Measurements from ENCODE around the gene RNF2. TPM values are rescaled to one million over a fixed set of nuclear protein-coding genes. Genes with fewer than 3 reads are reported as not detected.
A peak's percentile ranks its signal among the peaks of the same experiment; 100 is the strongest.
"Not testable (repeated sequence)": the region's sequence is repeated elsewhere in the genome, so short reads cannot be mapped to it uniquely, and the experiment has no call there.

The RNF2 gene
- 22.3 TPM for polyA plus RNA-seq
- long read RNA-seq, donor 1, transcript RNF2-202 (7 exons, 3,606 nt): major isoform, 6 of 6 reads
- long read RNA-seq, donor 1, partial matches to known transcripts: 0 of 6 reads
- long read RNA-seq, donor 1, other reads (novel, unspliced or antisense): 0 of 6 reads
- long read RNA-seq, donor 2, transcript RNF2-202 (7 exons, 3,606 nt): major isoform, 8 of 8 reads
- long read RNA-seq, donor 2, partial matches to known transcripts: 0 of 8 reads
- long read RNA-seq, donor 2, other reads (novel, unspliced or antisense): 0 of 8 reads
- long read RNA-seq, donor 3: 0 reads
- long read RNA-seq, donor 4: 0 reads
- long read RNA-seq, donor 5, partial matches to known transcripts: 0 of 3 reads
- long read RNA-seq, donor 5, other reads (novel, unspliced or antisense): 0 of 3 reads
- long read RNA-seq, donor 6, transcript RNF2-202 (7 exons, 3,606 nt): major isoform, 5 of 6 reads
- long read RNA-seq, donor 6, partial matches to known transcripts: 0 of 6 reads
- long read RNA-seq, donor 6, other reads (novel, unspliced or antisense): 0 of 6 reads
- long read RNA-seq, donor 7, partial matches to known transcripts: 0 of 3 reads
- long read RNA-seq, donor 7, other reads (novel, unspliced or antisense): 0 of 3 reads
- long read RNA-seq, donor 8, transcript RNF2-202 (7 exons, 3,606 nt): major isoform, 8 of 36 reads
- long read RNA-seq, donor 8, partial matches to known transcripts: 28 of 36 reads
- long read RNA-seq, donor 8, other reads (novel, unspliced or antisense): 0 of 36 reads
- long read RNA-seq, donor 9, transcript RNF2-202 (7 exons, 3,606 nt): major isoform, 5 of 14 reads
- long read RNA-seq, donor 9, partial matches to known transcripts: 9 of 14 reads
- long read RNA-seq, donor 9, other reads (novel, unspliced or antisense): 0 of 14 reads
- long read RNA-seq, donor 10, transcript RNF2-202 (7 exons, 3,606 nt): major isoform, 6 of 6 reads
- long read RNA-seq, donor 10, partial matches to known transcripts: 0 of 6 reads
- long read RNA-seq, donor 10, other reads (novel, unspliced or antisense): 0 of 6 reads
- long read RNA-seq, donor 11, transcript RNF2-202 (7 exons, 3,606 nt): major isoform, 5 of 12 reads
- long read RNA-seq, donor 11, partial matches to known transcripts: 7 of 12 reads
- long read RNA-seq, donor 11, other reads (novel, unspliced or antisense): 0 of 12 reads

DNA sequence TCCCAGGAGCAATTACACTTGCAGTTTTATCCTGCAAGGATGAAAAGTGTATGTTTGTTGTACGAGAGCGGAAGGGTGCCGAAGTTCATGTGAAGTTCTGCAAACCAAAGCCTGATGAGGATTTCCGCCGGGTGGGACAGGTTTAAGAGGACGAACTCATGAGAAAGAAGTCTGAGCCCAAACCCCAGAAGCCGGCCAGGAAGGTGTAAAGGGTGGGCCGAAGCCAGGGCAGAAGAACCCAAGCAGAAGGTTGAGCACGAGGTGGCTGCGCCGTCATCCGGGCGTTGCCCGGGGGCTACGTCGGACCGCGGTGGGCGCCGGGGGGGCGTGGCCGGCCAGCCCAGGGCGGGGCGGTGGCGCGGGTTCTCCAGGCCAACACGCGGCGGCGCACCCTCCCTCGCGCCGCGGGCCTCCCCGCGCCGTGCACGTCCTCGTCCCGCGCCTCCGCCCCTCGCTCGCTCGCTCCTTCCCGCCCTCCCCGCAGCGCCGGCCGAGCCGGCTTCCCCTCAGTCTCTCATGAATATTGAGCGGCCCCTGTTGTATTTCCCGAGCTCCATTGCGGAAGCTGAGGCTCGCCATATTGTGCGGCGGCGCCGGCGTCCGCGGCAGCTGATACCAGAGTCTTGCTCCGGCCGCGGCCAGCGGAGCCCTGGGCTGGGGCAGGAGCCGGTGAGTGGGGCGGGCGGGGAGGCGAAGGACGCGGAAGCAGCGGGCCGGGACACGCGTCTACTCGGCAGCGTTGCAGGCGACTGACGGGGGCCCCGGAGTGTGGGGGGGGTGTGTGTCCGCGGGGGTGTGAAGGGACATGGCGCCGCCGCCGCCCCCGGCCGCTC lies at the start of gene RNF2:
Gene RNF2, plus strand, starts transcription at position 578 of the 833 bp plus-strand sequence. CDS start 41,996 bp downstream, outside the sequence.
- H3K36me3 ChIP-seq (ENCODE audit: control insufficient read depth, insufficient read depth, low read length): no peaks in the 10 kb centered on the region
- peak within 1 kb of the TSS; percentile 92 for H3K4me3 ChIP-seq (ENCODE audit: low read length)
- H3K9me3 ChIP-seq (ENCODE audit: control insufficient read depth, low read depth, low read length): no peaks in the 10 kb centered on the region
- H3K4me1 ChIP-seq (ENCODE audit: control insufficient read depth, insufficient read depth, low read length): peaks cover 12% of the 10 kb centered on the region
- peak within 1 kb of the TSS; percentile 76 for H3K27ac ChIP-seq (ENCODE audit: low read length)
- no peaks in the 10 kb centered on the region for H3K27me3 ChIP-seq (ENCODE audit: control insufficient read depth, insufficient read depth, low read length)
- WGBS (ENCODE audit: insufficient coverage, low lambda C conversion rate): no CpG with 5 or more reads among the region's 89 CpGs
- peak; percentile 82 to 89 for DNase-seq

DNA sequence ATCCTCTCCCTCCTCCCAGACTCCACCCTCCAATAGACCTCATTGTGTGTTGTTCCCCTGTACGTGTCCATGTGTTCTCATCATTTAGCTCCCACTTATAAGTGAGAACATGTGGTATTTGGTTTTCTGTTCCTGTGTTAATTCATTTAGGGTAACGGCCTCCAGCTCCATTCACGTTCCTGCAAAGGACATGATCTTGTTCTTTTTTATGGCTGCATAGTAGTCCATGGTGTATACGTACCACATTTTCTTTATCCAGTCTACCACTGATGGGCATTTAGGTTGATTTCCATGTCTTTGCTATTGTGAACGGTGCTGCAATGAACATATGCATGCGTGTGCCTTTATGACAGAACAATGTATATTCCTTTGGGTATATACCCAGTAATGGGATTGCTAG lies 45.4 kb upstream of the RNF2 start:
- not testable (repeated sequence) for H3K9me3 ChIP-seq (ENCODE audit: control insufficient read depth, low read depth, low read length); DNase-seq
- 100% methylated on average over 1 of the region's 6 CpGs for WGBS (ENCODE audit: insufficient coverage, low lambda C conversion rate)

GRCh38 chr1:185001312-185001880 lies 44.0 kb upstream of the RNF2 start:
- DNase-seq; H3K9me3 ChIP-seq (ENCODE audit: control insufficient read depth, low read depth, low read length); H3K27ac ChIP-seq (ENCODE audit: low read length); H3K27me3 ChIP-seq (ENCODE audit: control insufficient read depth, insufficient read depth, low read length); H3K36me3 ChIP-seq (ENCODE audit: control insufficient read depth, insufficient read depth, low read length); H3K4me3 ChIP-seq (ENCODE audit: low read length); H3K4me1 ChIP-seq (ENCODE audit: control insufficient read depth, insufficient read depth, low read length): not testable (repeated sequence)
- no CpG with 5 or more reads among the region's 26 CpGs for WGBS (ENCODE audit: insufficient coverage, low lambda C conversion rate)

More for the DNA sequence above, 45.4 kb upstream of the RNF2 start:
- H3K27me3 ChIP-seq (ENCODE audit: control insufficient read depth, insufficient read depth, low read length); H3K4me1 ChIP-seq (ENCODE audit: control insufficient read depth, insufficient read depth, low read length); H3K27ac ChIP-seq (ENCODE audit: low read length); H3K4me3 ChIP-seq (ENCODE audit: low read length); H3K36me3 ChIP-seq (ENCODE audit: control insufficient read depth, insufficient read depth, low read length): not testable (repeated sequence)

DNA sequence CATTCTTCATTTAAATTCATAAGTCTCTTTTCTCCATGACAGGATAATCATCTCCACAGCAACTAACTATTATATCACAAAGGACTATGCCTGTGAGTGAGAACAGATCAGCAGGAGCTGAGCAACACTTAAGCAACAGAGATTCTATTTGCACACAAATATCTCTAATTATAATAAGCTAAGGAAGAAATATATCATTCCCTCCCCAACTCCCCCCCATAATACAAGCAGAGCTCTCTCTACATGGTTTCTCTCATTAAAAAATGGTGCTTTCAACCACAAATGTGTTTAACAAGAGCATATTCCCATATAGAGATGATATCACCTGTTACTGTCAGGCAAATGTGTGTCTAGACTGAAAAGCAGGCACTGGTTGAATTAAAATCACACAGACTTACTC lies 36.5 kb upstream of the RNF2 start:
- Histone ChIP-seq H3K9me3 (ENCODE audit: control insufficient read depth, low read depth, low read length) (no peaks in the 10 kb centered on the region), H3K4me3 (ENCODE audit: low read length) (no peak overlapping the region), H3K4me1 (ENCODE audit: control insufficient read depth, insufficient read depth, low read length) (no peaks in the 10 kb centered on the region), H3K36me3 (ENCODE audit: control insufficient read depth, insufficient read depth, low read length) (no peaks in the 10 kb centered on the region), H3K27me3 (ENCODE audit: control insufficient read depth, insufficient read depth, low read length) (peaks cover 2% of the 10 kb centered on the region), H3K27ac (ENCODE audit: low read length) (no peak overlapping the region)
- DNase-seq: no peak

DNA sequence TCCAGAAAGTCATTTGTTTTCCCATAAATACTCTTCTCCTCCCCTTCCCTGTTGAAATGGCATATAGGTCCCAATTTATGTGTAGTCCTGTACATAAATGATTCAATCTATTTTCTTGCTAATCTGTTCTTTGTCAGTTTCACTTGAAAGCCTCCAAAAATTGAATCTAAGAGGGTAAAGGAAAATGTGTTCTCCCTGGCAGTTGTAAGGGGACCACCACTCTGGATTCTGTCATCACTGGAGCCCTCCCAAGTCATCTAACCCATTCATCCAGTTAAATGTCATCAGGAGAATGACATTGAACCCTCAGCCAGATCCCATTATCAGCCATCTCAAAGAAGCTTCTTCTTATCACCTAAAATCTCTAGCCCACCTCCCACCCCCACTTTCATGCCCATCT lies 35.0 kb upstream of the RNF2 start:
- Histone ChIP-seq H3K4me1 (ENCODE audit: control insufficient read depth, insufficient read depth, low read length) (peaks cover 7% of the 10 kb centered on the region), H3K36me3 (ENCODE audit: control insufficient read depth, insufficient read depth, low read length) (no peaks in the 10 kb centered on the region), H3K9me3 (ENCODE audit: control insufficient read depth, low read depth, low read length) (no peaks in the 10 kb centered on the region), H3K27me3 (ENCODE audit: control insufficient read depth, insufficient read depth, low read length) (peaks cover 2% of the 10 kb centered on the region), H3K27ac (ENCODE audit: low read length) (no peak overlapping the region), H3K4me3 (ENCODE audit: low read length) (no peak overlapping the region)
- DNase-seq: no peak

DNA sequence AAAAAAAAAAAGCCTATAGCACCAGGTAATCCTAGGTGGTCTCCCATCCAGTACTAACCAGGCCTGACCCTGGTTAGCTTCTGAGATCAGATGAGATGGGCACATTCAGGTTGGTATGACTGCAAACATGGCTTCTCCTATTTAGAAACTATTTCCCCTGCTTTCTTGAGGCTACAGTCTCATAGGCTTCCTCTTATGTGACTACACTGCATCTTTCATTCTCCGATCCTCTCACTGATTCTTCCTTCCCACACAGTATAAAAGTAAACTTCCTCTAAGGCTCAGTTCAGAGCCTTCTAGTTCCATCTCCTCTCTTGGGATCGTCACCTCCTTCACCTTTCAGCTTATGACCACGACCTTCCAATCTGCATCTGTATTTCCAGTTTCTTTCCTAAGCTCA lies 30.4 kb upstream of the RNF2 start:
- H3K9me3 ChIP-seq (ENCODE audit: control insufficient read depth, low read depth, low read length): no peaks in the 10 kb centered on the region
- no peak for DNase-seq
- peaks cover 2% of the 10 kb centered on the region for H3K27me3 ChIP-seq (ENCODE audit: control insufficient read depth, insufficient read depth, low read length)
- H3K4me3 ChIP-seq (ENCODE audit: low read length): no peak overlapping the region
- peaks cover 19% of the 10 kb centered on the region for H3K4me1 ChIP-seq (ENCODE audit: control insufficient read depth, insufficient read depth, low read length)
- WGBS (ENCODE audit: insufficient coverage, low lambda C conversion rate): 87% methylated on average over 3 of the region's 3 CpGs
- H3K27ac ChIP-seq (ENCODE audit: low read length): peak overlapping the region; percentile 81
- H3K36me3 ChIP-seq (ENCODE audit: control insufficient read depth, insufficient read depth, low read length): no peaks in the 10 kb centered on the region

DNA sequence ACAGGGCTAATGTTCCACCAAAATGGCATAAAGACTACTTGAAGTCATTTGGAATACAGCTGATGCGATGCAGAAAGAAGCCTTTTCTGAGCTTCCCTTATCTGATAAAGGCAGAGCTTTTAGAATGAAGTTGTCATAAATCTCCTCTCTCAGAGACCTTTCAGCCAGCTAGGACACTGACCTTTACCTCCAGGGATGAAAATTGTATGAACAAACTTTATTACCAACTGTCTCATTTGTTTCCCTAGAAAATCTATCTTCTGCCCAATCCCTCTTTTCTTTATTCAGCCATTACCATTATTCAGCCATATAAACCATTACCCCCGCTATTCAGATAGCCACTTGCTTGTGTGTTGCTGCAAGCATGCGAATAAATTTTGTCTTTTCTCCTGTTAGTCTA lies 29.7 kb upstream of the RNF2 start:
- Histone ChIP-seq H3K36me3 (ENCODE audit: control insufficient read depth, insufficient read depth, low read length) (no peaks in the 10 kb centered on the region), H3K9me3 (ENCODE audit: control insufficient read depth, low read depth, low read length) (no peaks in the 10 kb centered on the region), H3K27me3 (ENCODE audit: control insufficient read depth, insufficient read depth, low read length) (no peaks in the 10 kb centered on the region), H3K4me1 (ENCODE audit: control insufficient read depth, insufficient read depth, low read length) (peaks cover 19% of the 10 kb centered on the region), H3K27ac (ENCODE audit: low read length) (peak overlapping the region; percentile 81), H3K4me3 (ENCODE audit: low read length) (no peak overlapping the region)
- DNase-seq: peak; percentile 25 to 35
- 67% methylated on average over 1 of the region's 3 CpGs for WGBS (ENCODE audit: insufficient coverage, low lambda C conversion rate)

DNA sequence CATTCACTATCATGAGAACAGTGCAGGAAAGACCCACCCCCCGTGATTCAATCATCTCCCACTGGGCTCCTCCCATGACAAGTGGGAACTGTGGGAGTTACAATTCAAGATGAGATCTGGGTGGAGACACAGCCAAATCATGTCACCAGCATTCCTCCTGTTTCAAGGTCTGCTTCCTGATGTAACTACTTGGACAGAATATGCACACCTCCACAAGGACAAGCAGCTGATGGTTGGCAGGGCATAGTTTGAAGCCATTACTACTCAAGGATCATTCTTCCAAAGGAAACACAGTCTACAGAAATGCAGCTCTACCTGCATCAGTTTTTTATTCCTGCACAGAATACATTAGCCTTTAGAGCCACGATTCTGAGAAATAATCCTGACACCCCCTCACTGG lies 28.5 kb upstream of the RNF2 start:
- Histone ChIP-seq H3K27me3 (ENCODE audit: control insufficient read depth, insufficient read depth, low read length) (no peaks in the 10 kb centered on the region), H3K27ac (ENCODE audit: low read length) (peak overlapping the region; percentile 81), H3K4me3 (ENCODE audit: low read length) (no peak overlapping the region), H3K9me3 (ENCODE audit: control insufficient read depth, low read depth, low read length) (no peaks in the 10 kb centered on the region), H3K4me1 (ENCODE audit: control insufficient read depth, insufficient read depth, low read length) (peaks cover 19% of the 10 kb centered on the region), H3K36me3 (ENCODE audit: control insufficient read depth, insufficient read depth, low read length) (no peaks in the 10 kb centered on the region)
- WGBS (ENCODE audit: insufficient coverage, low lambda C conversion rate): no CpG with 5 or more reads among the region's 2 CpGs
- DNase-seq: peak in 1 of 2 donors; percentile 2

GRCh38 chr1:185017338-185017737 lies 28.0 kb upstream of the RNF2 start:
- no peak overlapping the region for H3K4me3 ChIP-seq (ENCODE audit: low read length)
- DNase-seq: peak; percentile 78 to 81
- H3K36me3 ChIP-seq (ENCODE audit: control insufficient read depth, insufficient read depth, low read length): no peaks in the 10 kb centered on the region
- H3K27ac ChIP-seq (ENCODE audit: low read length): peak overlapping the region; percentile 83
- H3K9me3 ChIP-seq (ENCODE audit: control insufficient read depth, low read depth, low read length): no peaks in the 10 kb centered on the region
- peaks cover 19% of the 10 kb centered on the region for H3K4me1 ChIP-seq (ENCODE audit: control insufficient read depth, insufficient read depth, low read length)
- WGBS (ENCODE audit: insufficient coverage, low lambda C conversion rate): 100% methylated on average over 1 of the region's 2 CpGs
- no peaks in the 10 kb centered on the region for H3K27me3 ChIP-seq (ENCODE audit: control insufficient read depth, insufficient read depth, low read length)
